ENCODE measurements around the gene ALG1L2.

DNA sequence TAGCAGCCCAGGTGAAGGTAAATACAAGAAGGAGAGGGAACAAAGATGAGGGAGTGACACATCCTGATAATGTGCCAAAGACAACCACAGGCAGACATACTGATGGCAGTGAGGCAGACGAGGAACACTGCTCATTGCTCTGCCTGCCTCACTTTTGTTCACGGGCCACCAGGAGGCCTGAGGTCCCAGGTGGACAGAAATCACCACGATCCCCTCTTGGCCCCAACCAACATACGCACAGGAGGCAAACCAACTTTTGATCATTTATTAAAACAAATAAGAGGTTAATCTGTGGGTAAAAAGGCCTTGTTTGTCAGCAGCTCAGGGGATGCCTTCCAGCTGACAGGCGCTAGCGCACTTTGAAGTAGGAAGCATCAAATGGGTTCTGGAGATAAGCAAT lies 4.2 kb downstream of the ALG1L2 start:
- no peak for TF ChIP-seq SMC3 (IDR thresholded peaks at IDR 0.05; ENCODE audit: low read depth, low read length)
- no peak for TF ChIP-seq NRF1 (IDR thresholded peaks at IDR 0.05; ENCODE audit: low read depth, low read length)
- no peak for TF ChIP-seq POLR2AphosphoS5 (IDR thresholded peaks at IDR 0.05; ENCODE audit: low read depth, low read length)
- no peak for TF ChIP-seq CTCF (IDR thresholded peaks at IDR 0.05)
- no peak for TF ChIP-seq MXI1 (IDR thresholded peaks at IDR 0.05; ENCODE audit: low read depth, low read length)
- TF ChIP-seq, protein P1, sequence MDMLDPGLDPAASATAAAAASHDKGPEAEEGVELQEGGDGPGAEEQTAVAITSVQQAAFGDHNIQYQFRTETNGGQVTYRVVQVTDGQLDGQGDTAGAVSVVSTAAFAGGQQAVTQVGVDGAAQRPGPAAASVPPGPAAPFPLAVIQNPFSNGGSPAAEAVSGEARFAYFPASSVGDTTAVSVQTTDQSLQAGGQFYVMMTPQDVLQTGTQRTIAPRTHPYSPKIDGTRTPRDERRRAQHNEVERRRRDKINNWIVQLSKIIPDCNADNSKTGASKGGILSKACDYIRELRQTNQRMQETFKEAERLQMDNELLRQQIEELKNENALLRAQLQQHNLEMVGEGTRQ (IDR thresholded peaks at IDR 0.05; ENCODE audit: borderline replicate concordance, low read depth, low read length) = no peak
- TF ChIP-seq FOXJ3 (CRISPR knock-in tag; IDR thresholded peaks at IDR 0.05) = no peak
- TF ChIP-seq RXRA (IDR thresholded peaks at IDR 0.05; ENCODE audit: borderline replicate concordance, low read depth) = no peak
- TF ChIP-seq FOSL2 (IDR thresholded peaks at IDR 0.05; ENCODE audit: borderline replicate concordance, low read depth) = no peak

All from SK-N-SH (cell line).